ENCODE measurements around the gene DPY19L3. TPM values are rescaled to one million over a fixed set of nuclear protein-coding genes. Genes with fewer than 3 reads are reported as not detected.

Gene DPY19L3
- total RNA-seq, 1 donor from 2014 or later, result 70.3 TPM

DNA sequence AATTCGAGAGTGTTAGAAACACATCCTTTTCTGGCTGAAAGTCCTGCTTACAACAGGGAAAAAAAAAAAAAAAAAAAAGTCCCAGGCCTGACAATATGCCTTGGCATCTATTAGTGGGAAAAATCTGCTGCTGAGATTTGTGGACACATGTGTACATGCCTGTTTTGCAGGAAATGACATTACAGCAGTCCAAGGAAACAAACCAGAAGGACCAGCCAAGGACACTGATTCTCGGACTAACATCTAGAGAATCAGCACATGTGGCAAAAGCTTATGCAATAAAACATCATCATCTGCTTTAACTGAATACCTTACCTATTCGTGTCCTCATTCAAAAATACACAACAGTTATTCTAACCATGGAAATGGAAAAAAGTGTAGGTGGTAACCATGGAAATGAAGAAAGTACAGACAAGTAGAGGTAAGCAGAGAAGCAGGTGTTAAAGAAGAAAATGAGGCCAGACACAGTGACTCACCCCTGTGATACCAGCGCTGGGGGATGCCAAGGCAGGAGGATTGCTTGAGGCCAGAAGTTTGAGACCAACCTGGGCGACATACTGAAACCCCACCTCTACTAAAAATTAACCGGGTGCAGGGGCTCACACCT is 9.4 kb upstream of the DPY19L3 start:
- TF ChIP-seq, protein P1, sequence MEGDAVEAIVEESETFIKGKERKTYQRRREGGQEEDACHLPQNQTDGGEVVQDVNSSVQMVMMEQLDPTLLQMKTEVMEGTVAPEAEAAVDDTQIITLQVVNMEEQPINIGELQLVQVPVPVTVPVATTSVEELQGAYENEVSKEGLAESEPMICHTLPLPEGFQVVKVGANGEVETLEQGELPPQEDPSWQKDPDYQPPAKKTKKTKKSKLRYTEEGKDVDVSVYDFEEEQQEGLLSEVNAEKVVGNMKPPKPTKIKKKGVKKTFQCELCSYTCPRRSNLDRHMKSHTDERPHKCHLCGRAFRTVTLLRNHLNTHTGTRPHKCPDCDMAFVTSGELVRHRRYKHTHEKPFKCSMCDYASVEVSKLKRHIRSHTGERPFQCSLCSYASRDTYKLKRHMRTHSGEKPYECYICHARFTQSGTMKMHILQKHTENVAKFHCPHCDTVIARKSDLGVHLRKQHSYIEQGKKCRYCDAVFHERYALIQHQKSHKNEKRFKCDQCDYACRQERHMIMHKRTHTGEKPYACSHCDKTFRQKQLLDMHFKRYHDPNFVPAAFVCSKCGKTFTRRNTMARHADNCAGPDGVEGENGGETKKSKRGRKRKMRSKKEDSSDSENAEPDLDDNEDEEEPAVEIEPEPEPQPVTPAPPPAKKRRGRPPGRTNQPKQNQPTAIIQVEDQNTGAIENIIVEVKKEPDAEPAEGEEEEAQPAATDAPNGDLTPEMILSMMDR (IDR thresholded peaks at IDR 0.05), result no peak
- Mint-ChIP-seq H3K27ac (ENCODE audit: unreplicated experiment) (peak overlapping the region; percentile 11), H3K9me3 (ENCODE audit: low read depth) (no peaks in the 10 kb centered on the region), H3K27me3 (ENCODE audit: low read depth) (no peaks in the 10 kb centered on the region), H3K36me3 (ENCODE audit: low read depth) (peaks cover 7% of the 10 kb centered on the region), H3K4me3 (ENCODE audit: unreplicated experiment) (no peak overlapping the region), H3K4me1 (ENCODE audit: low read depth) (peaks cover 8% of the 10 kb centered on the region)
- DNase-seq (ENCODE audit: low spot score), result no peak

DNA sequence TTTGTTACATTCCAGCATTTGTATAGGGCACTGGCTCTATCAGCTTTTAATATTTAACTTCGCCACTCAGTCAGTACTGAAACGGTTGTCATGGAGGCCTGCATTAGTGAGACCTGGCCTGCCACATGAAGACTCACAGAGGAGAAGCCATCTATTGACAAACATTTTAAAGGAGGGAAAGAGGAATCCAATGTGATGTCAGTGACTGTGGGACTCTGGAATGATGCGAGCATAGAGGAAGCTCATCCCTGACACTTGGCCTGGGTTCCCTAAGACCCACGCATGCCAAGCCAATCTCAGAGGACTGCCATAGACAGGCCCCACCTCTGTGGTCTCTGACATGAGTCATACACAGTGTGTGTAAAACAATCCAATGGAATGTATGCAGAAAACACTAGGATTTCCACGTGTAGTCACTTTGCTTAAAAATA is 7.9 kb upstream of the DPY19L3 start:
- H3K4me1 Mint-ChIP-seq (ENCODE audit: low read depth), result peaks cover 8% of the 10 kb centered on the region

DNA sequence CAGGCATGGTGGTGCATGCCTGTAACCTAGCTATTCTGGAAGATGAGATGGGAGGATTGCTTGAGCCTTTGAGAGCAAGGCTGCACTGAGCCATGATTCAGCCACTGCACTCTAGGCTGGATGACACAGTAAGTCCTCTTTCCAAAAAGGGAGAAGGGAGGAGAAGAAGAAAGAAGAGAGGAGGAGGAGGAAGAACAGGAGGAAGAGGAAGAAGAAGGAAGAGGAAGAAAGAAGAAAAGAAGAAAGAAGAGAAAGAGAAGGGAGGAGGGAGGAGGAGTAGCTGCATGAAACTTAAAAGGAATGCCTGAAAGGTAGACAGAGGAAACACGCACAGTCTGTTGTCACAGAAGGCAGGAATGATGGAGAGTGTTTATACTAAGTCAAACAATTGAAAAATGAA is 3.6 kb upstream of the DPY19L3 start:
- H3K27ac Mint-ChIP-seq (ENCODE audit: unreplicated experiment), result no peak overlapping the region
- TF ChIP-seq, protein P1 (IDR thresholded peaks at IDR 0.05), result no peak
- peaks cover 31% of the 10 kb centered on the region for H3K4me1 Mint-ChIP-seq (ENCODE audit: low read depth)
- no peak overlapping the region for H3K4me3 Mint-ChIP-seq (ENCODE audit: unreplicated experiment)
- no peaks in the 10 kb centered on the region for H3K9me3 Mint-ChIP-seq (ENCODE audit: low read depth)
- peaks cover 2% of the 10 kb centered on the region for H3K36me3 Mint-ChIP-seq (ENCODE audit: low read depth)
- DNase-seq (ENCODE audit: low spot score), result no peak
- H3K27me3 Mint-ChIP-seq (ENCODE audit: low read depth), result no peaks in the 10 kb centered on the region

More for the DNA sequence above, 7.9 kb upstream of the DPY19L3 start:
- no peaks in the 10 kb centered on the region for H3K9me3 Mint-ChIP-seq (ENCODE audit: low read depth)
- peak overlapping the region; percentile 32 for H3K27ac Mint-ChIP-seq (ENCODE audit: unreplicated experiment)
- H3K27me3 Mint-ChIP-seq (ENCODE audit: low read depth), result no peaks in the 10 kb centered on the region
- H3K36me3 Mint-ChIP-seq (ENCODE audit: low read depth), result peaks cover 7% of the 10 kb centered on the region
- TF ChIP-seq, protein P1 (IDR thresholded peaks at IDR 0.05), result no peak
- no peak overlapping the region for H3K4me3 Mint-ChIP-seq (ENCODE audit: unreplicated experiment)
- DNase-seq (ENCODE audit: low spot score), result no peak

DNA sequence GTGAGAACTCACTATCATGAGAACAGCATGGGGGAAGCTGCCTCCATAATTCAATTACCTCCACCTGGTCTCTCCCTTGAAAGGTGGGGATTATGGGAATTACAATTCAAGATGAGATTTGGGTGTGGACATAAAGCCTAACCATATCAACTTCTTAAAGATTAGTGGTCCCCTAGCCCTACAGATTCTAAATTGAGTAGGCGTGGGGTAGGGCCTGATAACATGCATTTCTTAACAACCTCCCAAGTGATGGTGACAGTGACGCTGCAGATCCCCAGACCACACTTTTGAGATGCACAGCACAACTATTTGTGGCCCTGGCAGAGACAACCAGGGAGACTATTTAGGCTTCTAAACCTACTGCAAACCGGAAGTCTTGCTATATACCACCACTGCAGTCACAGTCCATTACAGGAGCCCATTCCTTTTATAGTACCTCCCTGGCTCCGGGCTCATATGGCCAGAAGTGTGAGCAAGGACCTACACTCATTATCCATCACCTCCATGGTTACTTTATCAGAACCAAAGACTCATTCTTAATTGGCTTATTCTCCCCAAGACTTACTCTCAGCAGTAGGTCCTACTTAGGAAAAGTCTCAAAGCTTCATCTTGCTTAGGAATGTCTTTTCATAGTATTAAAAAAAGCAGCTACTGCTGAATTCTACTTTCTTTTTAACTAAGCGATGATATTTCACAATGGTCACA is 2.1 kb upstream of the DPY19L3 start:
- peaks cover 7% of the 10 kb centered on the region for H3K36me3 Mint-ChIP-seq (ENCODE audit: low read depth)

DNA sequence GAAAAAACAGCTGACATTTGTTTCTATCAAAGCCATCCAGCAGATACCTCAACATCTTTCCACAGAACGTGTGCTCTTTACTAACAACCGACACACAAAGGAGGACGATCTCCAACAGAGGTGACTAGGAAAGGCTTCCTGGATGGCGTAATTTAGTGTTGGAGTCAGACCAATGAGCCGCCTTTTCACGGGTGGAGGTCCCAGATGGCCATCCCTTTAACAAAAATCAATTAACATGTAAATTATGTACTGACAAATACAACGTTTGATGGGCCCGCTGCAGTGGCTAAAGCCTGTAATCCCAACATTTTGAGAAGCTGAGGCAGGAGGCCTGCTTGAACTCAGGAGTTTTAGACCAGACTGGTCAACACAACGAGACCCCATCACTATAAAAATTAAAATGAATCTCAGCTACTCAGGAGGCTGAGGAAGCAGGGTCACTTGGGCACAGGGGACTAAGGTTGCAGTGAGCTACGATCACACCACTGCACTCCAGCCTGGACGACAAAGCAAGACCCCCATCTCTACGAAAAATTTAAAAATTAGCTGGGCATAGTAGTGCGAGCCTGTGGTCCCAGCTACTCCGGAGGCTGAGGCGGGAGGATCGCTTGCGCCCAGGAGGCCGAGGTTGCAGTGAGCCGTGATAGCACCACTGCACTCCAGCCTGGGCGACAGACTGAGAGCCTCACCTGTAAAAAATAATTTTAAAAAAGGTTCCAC is 1.2 kb upstream of the DPY19L3 start:
- H3K27me3 Mint-ChIP-seq (ENCODE audit: low read depth), result no peaks in the 10 kb centered on the region
- H3K9me3 Mint-ChIP-seq (ENCODE audit: low read depth), result no peaks in the 10 kb centered on the region
- H3K4me1 Mint-ChIP-seq (ENCODE audit: low read depth), result peaks cover 38% of the 10 kb centered on the region
- DNase-seq (ENCODE audit: low spot score), result no peak
- H3K27ac Mint-ChIP-seq (ENCODE audit: unreplicated experiment), result peak overlapping the region; percentile 96
- peak overlapping the region; percentile 85 for H3K4me3 Mint-ChIP-seq (ENCODE audit: unreplicated experiment)
- peaks cover 8% of the 10 kb centered on the region for H3K36me3 Mint-ChIP-seq (ENCODE audit: low read depth)
- TF ChIP-seq, protein P1 (IDR thresholded peaks at IDR 0.05), result no peak

More for the DNA sequence above, 2.1 kb upstream of the DPY19L3 start:
- no peak overlapping the region for H3K27ac Mint-ChIP-seq (ENCODE audit: unreplicated experiment)
- peaks cover 38% of the 10 kb centered on the region for H3K4me1 Mint-ChIP-seq (ENCODE audit: low read depth)
- TF ChIP-seq, protein P1 (IDR thresholded peaks at IDR 0.05), result no peak
- no peaks in the 10 kb centered on the region for H3K9me3 Mint-ChIP-seq (ENCODE audit: low read depth)
- H3K4me3 Mint-ChIP-seq (ENCODE audit: unreplicated experiment), result no peak overlapping the region
- no peak for DNase-seq (ENCODE audit: low spot score)
- no peaks in the 10 kb centered on the region for H3K27me3 Mint-ChIP-seq (ENCODE audit: low read depth)

All from chondrocyte (in vitro differentiated cells).